GM12891 (cell line): ENCODE results near the gene COL6A1.

Experiments
- POLR2A ChIP-seq: IDR thresholded peaks from 2 replicates; pipeline ENCODE4 v1.6.1; 2011; ENCODE audit warnings: low read depth, low read length, control low read depth
- POLR2AphosphoS5 ChIP-seq: IDR thresholded peaks from 2 replicates; pipeline ENCODE4 v1.6.1; 2011; ENCODE audit warnings: low read depth, low read length, control low read depth

DNA sequence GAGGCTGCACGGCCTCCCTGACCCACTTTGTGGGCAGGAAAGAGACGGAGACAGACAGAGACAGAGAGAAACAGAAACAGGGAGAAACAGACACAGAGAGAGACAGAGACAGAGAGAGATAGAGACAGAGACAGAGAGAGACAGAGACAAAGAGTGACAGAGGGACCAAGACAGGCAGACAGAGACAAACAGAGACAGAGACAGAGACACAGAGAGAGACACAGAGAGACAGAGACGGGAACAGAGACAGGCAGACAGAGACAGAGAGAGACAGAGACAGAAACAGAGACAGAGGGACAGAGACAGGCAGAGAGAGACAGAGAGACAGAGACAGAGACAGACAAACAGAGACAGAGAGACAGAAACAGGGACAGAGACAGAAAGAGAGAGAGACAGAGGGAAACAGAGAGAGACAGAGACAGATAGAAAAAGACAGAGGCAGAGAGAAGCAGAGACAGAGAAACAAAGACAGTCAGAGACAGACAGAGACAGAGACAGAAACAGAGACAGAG, 3.1 kb downstream of the COL6A1 start:
- no peak for TF ChIP-seq POLR2A
- no peak for TF ChIP-seq POLR2AphosphoS5
